T-helper 2 cell (primary cell): ENCODE measurements around the gene LURAP1L.
"Not testable (repeated sequence)": the region's sequence is repeated elsewhere in the genome, so short reads cannot be mapped to it uniquely, and the experiment has no call there.

Experiments
- DNase-seq, 5 experiments: peaks; one replicate each; pipeline versions ENCODE4 v3.0.0 to v3.0.0-alpha.2; 2012 to 2022

Gene LURAP1L

GRCh38 chr9:12862611-12863410, 88.0 kb downstream of the LURAP1L start:
- no peak for DNase-seq

- no peak for DNase-seq
Observed at GRCh38 chr9:12863618-12864017, 88.8 kb downstream of the LURAP1L start.

GRCh38 chr9:12865380-12865779, 90.6 kb downstream of the LURAP1L start:
- DNase-seq: not testable (repeated sequence)
